HCT116 (cell line): Measurements from ENCODE around the gene EMILIN1. TPM values are rescaled to one million over a fixed set of nuclear protein-coding genes. Genes with fewer than 3 reads are reported as not detected.
A peak's percentile ranks its signal among the peaks of the same experiment; 100 is the strongest.

Experiments used
- ATAC-seq: fragments of 200-7000 bp; cut with Tn5 transposase; 2 replicates; pipeline ENCODE4 v1.9.1; 2020; ENCODE audit warnings: mild to moderate bottlenecking, moderate library complexity
- BruUV-seq: library from RNA; stranded (reverse); fragments of 400-500 nt; replicated peaks from 2 replicates; lab custom pipeline; 2021; lab: Mats Ljungman, UMichigan
- CTCF ChIA-PET: fragments of 300-600 bp; sonication (Branson Sonifier 250); formaldehyde crosslinking; loops from one replicate; lab custom pipeline; 2021; ENCODE audit warnings: antibody characterized with exemption; lab: Charles Lee
- POLR2A ChIA-PET: fragments of 300-600, 350-600 bp; sonication (Branson Sonifier 250); formaldehyde crosslinking; loops from one replicate; lab custom pipeline; 2021; ENCODE audit warnings: antibody characterized with exemption; lab: Charles Lee
- RAD21 ChIA-PET, 2 experiments: fragments of 300-600 bp; sonication (Branson Sonifier 250); formaldehyde crosslinking; loops; one replicate each; lab custom pipeline; 2023; ENCODE audit warnings: low total read pairs in 2 of 2; ENCODE audit not compliant: uncharacterized antibody in 2 of 2, unreplicated experiment in 2 of 2, low non-redundant PET in 1 of 2; lab: Charles Lee
- DNase-seq: peaks from one replicate; pipeline ENCODE4 v3.0.0-alpha.2; 2010; ENCODE audit warnings: low read depth, low spot score
- H2AFZ ChIP-seq: fragments of 200-600 bp; shearing (Covaris generic), sonication (generic); 2 replicates; pipeline ENCODE4 v1.6.1; 2017; ENCODE audit warnings: low read depth, mixed run types, mixed read lengths, antibody characterized with exemption, low read length; ENCODE audit not compliant: poor library complexity, severe bottlenecking
- H3K27ac ChIP-seq: 2 replicates; pipeline ENCODE4 v1.5.1; 2012; ENCODE audit warnings: low read depth, low read length
- H3K27me3 ChIP-seq: fragments of 200-600 bp; sonication (generic); 2 replicates; pipeline ENCODE4 v1.6.1; 2016; ENCODE audit warnings: mixed run types, low read length, mixed read lengths; ENCODE audit not compliant: insufficient read depth
- H3K36me3 ChIP-seq, 2 experiments: fragments of 200-500 bp in 1 of 2; fragments of 200-600 bp in 1 of 2; sonication (Bioruptor generic) in 1 of 2; sonication (generic) in 1 of 2; 2 replicates each; pipeline versions ENCODE4 v1.5.1 to v1.6.1; 2014 to 2016; ENCODE audit warnings: low read length in 2 of 2, inconsistent platforms in 1 of 2, mixed read lengths in 1 of 2, mixed run types in 1 of 2; ENCODE audit not compliant: insufficient read depth in 2 of 2, control insufficient read depth in 1 of 2
- H3K4me1 ChIP-seq, 2 experiments: fragments of 200-600 bp in 1 of 2; sonication (generic) in 1 of 2; 2 replicates each; pipeline versions ENCODE4 v1.5.1 to v1.6.1; 2012 to 2017; ENCODE audit warnings: low read length in 2 of 2, inconsistent platforms in 1 of 2, mild to moderate bottlenecking in 1 of 2, mixed read lengths in 1 of 2, mixed run types in 1 of 2, moderate library complexity in 1 of 2; ENCODE audit not compliant: insufficient read depth in 2 of 2, control insufficient read depth in 1 of 2
- H3K4me2 ChIP-seq: fragments of 200-600 bp; sonication (generic); 2 replicates; pipeline ENCODE4 v1.6.1; 2017; ENCODE audit warnings: mixed run types, low read length, mixed read lengths
- H3K4me3 ChIP-seq, 2 experiments: fragments of 200-600 bp in 1 of 2; sonication (generic) in 1 of 2; replicated peaks in 1 of 2; 2 replicates each; pipeline ENCODE4 v1.5.1; 2011 to 2016; ENCODE audit warnings: low read length in 2 of 2, control low read depth in 1 of 2, low read depth in 1 of 2, mild to moderate bottlenecking in 1 of 2, mixed read lengths in 1 of 2, mixed run types in 1 of 2
- H3K79me2 ChIP-seq: fragments of 200-600 bp; sonication (generic); 2 replicates; pipeline ENCODE4 v1.6.1; 2017; ENCODE audit warnings: mild to moderate bottlenecking, mixed run types, low read length, moderate library complexity, mixed read lengths; ENCODE audit not compliant: insufficient read depth
- H3K9ac ChIP-seq: fragments of 200-600 bp; sonication (generic); 2 replicates; pipeline ENCODE4 v1.6.1; 2016; ENCODE audit warnings: low read length, mixed read lengths
- H3K9me2 ChIP-seq: fragments of 200-600 bp; sonication (generic), shearing (Covaris generic); 2 replicates; pipeline ENCODE4 v1.6.1; 2017; ENCODE audit warnings: mixed run types, mild to moderate bottlenecking, moderate library complexity; ENCODE audit not compliant: insufficient read depth
- H3K9me3 ChIP-seq, 2 experiments: fragments of 200-500 bp in 1 of 2; fragments of 200-600 bp in 1 of 2; sonication (Bioruptor generic) in 1 of 2; sonication (generic) in 1 of 2; 2 replicates each; pipeline ENCODE4 v1.6.1; 2014 to 2017; ENCODE audit warnings: low read length in 2 of 2, mixed read lengths in 2 of 2, inconsistent platforms in 1 of 2, low read depth in 1 of 2, mild to moderate bottlenecking in 1 of 2, mixed run types in 1 of 2, moderate library complexity in 1 of 2; ENCODE audit not compliant: control insufficient read depth in 1 of 2, insufficient read depth in 1 of 2
- H4K20me1 ChIP-seq: fragments of 200-600 bp; sonication (generic), shearing (Covaris generic); 2 replicates; pipeline ENCODE4 v1.6.1; 2017; ENCODE audit warnings: mixed run types, mild to moderate bottlenecking, moderate library complexity; ENCODE audit not compliant: insufficient read depth
- EZH2phosphoT487 ChIP-seq: fragments of 200-600 bp; IDR thresholded peaks from 2 replicates; pipeline ENCODE4 v1.6.1; 2018; ENCODE audit warnings: antibody characterized with exemption, borderline replicate concordance
- RAD21 ChIP-seq: IDR thresholded peaks from 2 replicates; pipeline ENCODE4 v1.6.1; 2012; ENCODE audit warnings: low read depth, mild to moderate bottlenecking
- ZFX ChIP-seq: fragments of 450-650 bp; IDR thresholded peaks from 2 replicates; pipeline ENCODE4 v1.6.1; 2017
- intact Hi-C: fragments of 100-400 bp; cut with micrococcal nuclease; formaldehyde crosslinking; loops from 2 replicates; pipeline ENCODE4 v1.10.0; 2022
- total RNA-seq: library from RNA; stranded (reverse); gene quantifications from one replicate; pipeline ENCODE4 v1.2.1, GENCODE V29; 2021; ENCODE audit not compliant: unreplicated experiment

The EMILIN1 gene
- total RNA-seq, 1 experiment from 2014 or later: 0.59 TPM

DNA sequence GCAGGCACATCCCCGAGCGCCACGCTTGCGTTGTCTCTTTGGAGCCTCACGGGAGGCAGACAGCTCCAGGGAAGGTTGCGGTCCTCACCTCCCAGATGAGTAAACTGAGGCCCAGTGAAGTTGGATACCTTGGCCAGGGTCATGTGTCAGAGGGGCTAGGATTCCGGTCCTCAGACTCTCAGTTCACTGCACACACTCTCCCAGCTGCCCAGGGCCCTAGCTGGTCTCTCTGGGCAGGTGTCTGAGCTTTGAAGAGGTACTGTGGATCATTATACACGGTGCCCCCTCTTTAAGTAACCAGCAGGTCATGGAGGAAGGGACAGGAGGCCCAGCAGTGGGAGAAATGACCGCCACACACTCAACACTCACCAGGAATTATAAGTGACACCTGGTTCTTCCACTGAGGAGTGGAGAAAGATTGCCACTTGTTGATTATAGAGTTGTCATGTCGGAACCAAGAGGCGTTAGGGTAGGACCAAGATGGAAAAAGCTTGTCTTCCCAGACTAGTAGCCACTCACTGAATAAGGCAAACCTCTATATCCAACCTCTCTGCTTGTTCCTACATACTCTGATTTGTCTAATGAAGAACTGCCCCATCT, 45.1 kb upstream of the EMILIN1 start:
- H3K4me1 ChIP-seq: peaks cover 7 to 37% of the 10 kb centered on the region in 2 experiments; a peak in 3 of 4 replicates
- peak overlapping the region; percentile 88 for H3K9ac ChIP-seq
- H2AFZ ChIP-seq: no peak overlapping the region
- POLR2A ChIA-PET: interaction anchor here (0.5 to 0.7 kb wide), 2 partner anchors 17 to 40 kb away, joined by 3 to 5 read pairs; no protein-coding TSS in a partner anchor
- CTCF ChIA-PET: no interaction called here
- no peaks in the 10 kb centered on the region for H3K9me3 ChIP-seq
- ATAC-seq: peak; percentile 3; the same call in 1 of the 2 replicates
- H3K79me2 ChIP-seq: peaks cover 59% of the 10 kb centered on the region
- H3K4me2 ChIP-seq: peak overlapping the region; percentile 81
- H4K20me1 ChIP-seq: no peaks in the 10 kb centered on the region
- intact Hi-C loops: no loop called here
- no peak for DNase-seq
- peak overlapping the region; percentile 97 to 98 for H3K4me3 ChIP-seq
- BruUV-seq: TSS peak; percentile 67
- no peaks in the 10 kb centered on the region for H3K27me3 ChIP-seq
- RAD21 ChIA-PET: no interaction called here
- H3K27ac ChIP-seq: peak overlapping the region; percentile 74
- TF ChIP-seq EZH2phosphoT487 (no peak), ZFX (peak; percentile 46; the same call in 1 of the 2 replicates)
- H3K9me2 ChIP-seq: no peaks in the 10 kb centered on the region
- H3K36me3 ChIP-seq: peaks cover 25 to 40% of the 10 kb centered on the region in 2 experiments; a peak in 3 of 4 replicates

DNA sequence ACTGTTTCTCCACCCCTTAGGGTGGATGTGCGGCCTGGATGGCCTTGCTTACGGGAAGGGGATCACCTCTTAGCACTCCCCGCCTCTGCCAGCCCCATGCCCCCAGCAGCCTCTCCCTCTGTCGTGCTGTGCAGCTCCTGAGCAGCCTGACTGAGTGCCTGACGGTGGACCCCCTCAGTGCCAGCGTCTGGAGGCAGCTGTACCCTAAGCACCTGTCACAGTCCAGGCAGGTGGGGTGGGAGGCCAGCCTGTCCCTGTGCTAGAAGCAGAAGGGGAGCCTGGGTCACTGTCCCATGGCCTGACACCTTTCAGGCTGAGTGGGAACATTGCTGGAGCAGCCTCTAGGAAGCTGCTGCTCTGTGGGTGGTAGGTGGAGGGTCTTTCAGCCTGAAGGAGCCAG, 40.4 kb upstream of the EMILIN1 start:
- Histone ChIP-seq H3K27me3 (no peaks in the 10 kb centered on the region), H3K9ac (no peak overlapping the region), H3K27ac (no peak overlapping the region), H3K4me2 (no peak overlapping the region), H4K20me1 (peaks cover 5% of the 10 kb centered on the region; the same call in 1 of the 2 replicates), H2AFZ (no peak overlapping the region), H3K9me3 (no peaks in the 10 kb centered on the region), H3K4me3 (no peak overlapping the region), H3K36me3 (peaks cover 39 to 53% of the 10 kb centered on the region in 2 experiments; a peak in 3 of 4 replicates), H3K4me1 (peaks cover 7 to 8% of the 10 kb centered on the region in 2 experiments; a peak in 3 of 4 replicates), H3K9me2 (no peaks in the 10 kb centered on the region), H3K79me2 (peaks cover 27% of the 10 kb centered on the region)
- DNase-seq: no peak
- no peak for ATAC-seq
- RAD21 ChIA-PET: no interaction called here
- BruUV-seq: no TSS peak
- intact Hi-C loops: no loop called here
- CTCF ChIA-PET: no interaction called here
- POLR2A ChIA-PET: interaction anchor here (0.7 kb wide), 1 partner anchor 12 kb away, joined by 3 read pairs; no protein-coding TSS in a partner anchor
- no peak for TF ChIP-seq RAD21
- TF ChIP-seq ZFX: no peak
